KMS-11 (cell line): ENCODE measurements around the gene CABP5.

Experiments used
- H2AFZ ChIP-seq: fragments of 200-600 bp; sonication (generic); 2 replicates; pipeline ENCODE4 v1.6.1; 2016; ENCODE audit warnings: antibody characterized with exemption, mixed run types, low read depth
- H3K27ac ChIP-seq: fragments of 200-600 bp; sonication (generic); 2 replicates; pipeline ENCODE4 v1.6.1; 2016; ENCODE audit warnings: mild to moderate bottlenecking, mixed run types
- H3K27me3 ChIP-seq: fragments of 200-600 bp; sonication (generic); 2 replicates; pipeline ENCODE4 v1.6.1; 2017; ENCODE audit warnings: mild to moderate bottlenecking, low read depth, mixed run types, moderate library complexity; ENCODE audit not compliant: insufficient read depth
- H3K36me3 ChIP-seq: fragments of 200-600 bp; sonication (generic); 2 replicates; pipeline ENCODE4 v1.6.1; 2017; ENCODE audit warnings: mild to moderate bottlenecking, mixed run types; ENCODE audit not compliant: insufficient read depth
- H3K4me1 ChIP-seq: fragments of 200-600 bp; sonication (generic); 2 replicates; pipeline ENCODE4 v1.6.1; 2016; ENCODE audit warnings: mild to moderate bottlenecking, low read depth, mixed run types; ENCODE audit not compliant: poor library complexity, severe bottlenecking
- H3K4me2 ChIP-seq: fragments of 200-600 bp; sonication (generic); 2 replicates; pipeline ENCODE4 v1.7.0; 2016; ENCODE audit warnings: mild to moderate bottlenecking, mixed run types
- H3K4me3 ChIP-seq: fragments of 200-600 bp; sonication (generic); IDR thresholded peaks from 2 replicates; pipeline ENCODE4 v1.6.1; 2017; ENCODE audit warnings: low read depth, low read length, mixed read lengths; ENCODE audit not compliant: insufficient read depth
- H3K79me2 ChIP-seq: fragments of 200-600 bp; sonication (generic); 2 replicates; pipeline ENCODE4 v1.6.1; 2016; ENCODE audit warnings: low read depth, mixed run types; ENCODE audit not compliant: insufficient read depth
- H3K9ac ChIP-seq: fragments of 200-600 bp; sonication (generic); 2 replicates; pipeline ENCODE4 v1.6.1; 2016; ENCODE audit warnings: mild to moderate bottlenecking, mixed run types
- H4K20me1 ChIP-seq: fragments of 200-600 bp; sonication (generic); 2 replicates; pipeline ENCODE4 v1.6.1; 2016; ENCODE audit warnings: mild to moderate bottlenecking, mixed run types; ENCODE audit not compliant: insufficient read depth
- CTCF ChIP-seq: fragments of 200-600 bp; sonication (generic); conservative IDR thresholded peaks from 2 replicates; pipeline ENCODE4 v1.6.1; 2017; ENCODE audit warnings: low read depth, mild to moderate bottlenecking, antibody characterized with exemption, low read length, moderate library complexity, mixed read lengths

The CABP5 gene

GRCh38 chr19:48061401-48062344, 17.8 kb upstream of the CABP5 start:
- Histone ChIP-seq H3K4me1 (no peaks in the 10 kb centered on the region), H3K4me2 (no peak overlapping the region), H2AFZ (no peak overlapping the region)

GRCh38 chr19:48060381-48060780, 16.5 kb upstream of the CABP5 start:
- H3K27me3 ChIP-seq: peaks cover 46% of the 10 kb centered on the region
- no peaks in the 10 kb centered on the region for H3K4me1 ChIP-seq
- no peak for TF ChIP-seq CTCF

More at GRCh38 chr19:48061401-48062344, 17.8 kb upstream of the CABP5 start:
- H3K27ac ChIP-seq: no peak overlapping the region
- H4K20me1 ChIP-seq: no peaks in the 10 kb centered on the region
- no peaks in the 10 kb centered on the region for H3K36me3 ChIP-seq
- no peaks in the 10 kb centered on the region for H3K79me2 ChIP-seq
- no peak overlapping the region for H3K4me3 ChIP-seq
- TF ChIP-seq CTCF: no peak
- H3K27me3 ChIP-seq: peaks cover 33% of the 10 kb centered on the region
- H3K9ac ChIP-seq: no peak overlapping the region

GRCh38 chr19:48059331-48059730, 15.5 kb upstream of the CABP5 start:
- H2AFZ ChIP-seq: no peak overlapping the region
- no peaks in the 10 kb centered on the region for H3K79me2 ChIP-seq
- H3K27me3 ChIP-seq: peaks cover 53% of the 10 kb centered on the region
- H3K9ac ChIP-seq: no peak overlapping the region
- no peaks in the 10 kb centered on the region for H3K4me1 ChIP-seq
- H3K4me3 ChIP-seq: no peak overlapping the region
- H3K4me2 ChIP-seq: no peak overlapping the region
- TF ChIP-seq CTCF: no peak
- H3K27ac ChIP-seq: no peak overlapping the region
- H3K36me3 ChIP-seq: no peaks in the 10 kb centered on the region
- H4K20me1 ChIP-seq: no peaks in the 10 kb centered on the region

More at GRCh38 chr19:48060381-48060780, 16.5 kb upstream of the CABP5 start:
- no peak overlapping the region for H3K4me3 ChIP-seq
- no peaks in the 10 kb centered on the region for H4K20me1 ChIP-seq
- no peak overlapping the region for H2AFZ ChIP-seq
- H3K9ac ChIP-seq: no peak overlapping the region
- no peaks in the 10 kb centered on the region for H3K79me2 ChIP-seq
- H3K36me3 ChIP-seq: no peaks in the 10 kb centered on the region
- H3K4me2 ChIP-seq: no peak overlapping the region
- no peak overlapping the region for H3K27ac ChIP-seq

GRCh38 chr19:48053856-48054255, 10.0 kb upstream of the CABP5 start:
- no peak for TF ChIP-seq CTCF
- Histone ChIP-seq H3K4me1 (no peaks in the 10 kb centered on the region), H3K79me2 (no peaks in the 10 kb centered on the region), H2AFZ (no peak overlapping the region), H3K9ac (no peak overlapping the region), H3K27me3 (peaks cover 55% of the 10 kb centered on the region), H4K20me1 (no peaks in the 10 kb centered on the region), H3K27ac (no peak overlapping the region), H3K4me2 (no peak overlapping the region), H3K36me3 (no peaks in the 10 kb centered on the region), H3K4me3 (no peak overlapping the region)
